Measurements from ENCODE around the gene KIAA0930. TPM values are rescaled to one million over a fixed set of nuclear protein-coding genes. Genes with fewer than 3 reads are reported as not detected.

Gene KIAA0930
- total RNA-seq, 1 donor from 2014 or later, result 93.1 TPM

GRCh38 chr22:45172881-45173585 is 67.7 kb downstream of the KIAA0930 start:
- no peak for DNase-seq (ENCODE audit: low spot score)

DNA sequence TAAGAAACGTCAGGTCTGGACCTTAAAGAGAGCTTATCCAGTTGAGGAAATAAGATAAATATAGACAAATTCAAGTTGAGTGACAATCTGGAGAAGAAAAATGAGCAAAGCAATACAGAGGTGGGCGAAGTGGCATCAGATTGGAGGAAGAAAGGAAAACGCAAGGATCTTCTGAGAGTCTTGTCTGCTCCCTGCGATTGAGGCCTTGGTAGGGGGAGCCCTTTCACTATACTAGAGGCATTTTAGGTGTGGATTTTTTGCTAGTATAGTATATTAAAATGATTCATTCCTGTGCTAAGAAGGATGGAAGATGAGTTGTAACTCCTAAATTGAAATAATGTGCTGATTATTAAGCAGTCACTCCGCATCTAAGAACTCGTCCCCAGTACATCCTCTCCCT is 68.9 kb downstream of the KIAA0930 start:
- no peak for DNase-seq (ENCODE audit: low spot score)

GRCh38 chr22:45169591-45170466 is 70.9 kb downstream of the KIAA0930 start:
- no peak for DNase-seq (ENCODE audit: low spot score)

DNA sequence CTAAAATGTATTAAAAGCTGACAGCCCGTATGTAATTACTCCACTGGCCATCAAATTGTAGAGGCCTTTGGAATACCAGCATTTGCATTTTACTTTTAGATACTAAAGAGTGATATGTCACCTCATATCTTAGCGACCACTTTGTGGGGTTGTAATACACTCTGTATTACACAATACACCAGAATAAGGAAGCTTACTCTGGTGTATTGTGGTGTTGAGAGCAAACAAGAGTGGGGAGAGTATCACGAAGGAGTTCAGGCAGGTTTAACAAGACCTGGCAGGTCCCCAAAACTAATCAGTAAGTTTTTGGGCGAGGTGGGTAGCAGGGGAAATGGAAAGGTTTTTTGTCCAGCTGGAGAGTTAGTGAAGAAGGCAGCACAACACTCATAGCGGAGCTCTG is 73.8 kb downstream of the KIAA0930 start:
- DNase-seq (ENCODE audit: low spot score), result no peak

DNA sequence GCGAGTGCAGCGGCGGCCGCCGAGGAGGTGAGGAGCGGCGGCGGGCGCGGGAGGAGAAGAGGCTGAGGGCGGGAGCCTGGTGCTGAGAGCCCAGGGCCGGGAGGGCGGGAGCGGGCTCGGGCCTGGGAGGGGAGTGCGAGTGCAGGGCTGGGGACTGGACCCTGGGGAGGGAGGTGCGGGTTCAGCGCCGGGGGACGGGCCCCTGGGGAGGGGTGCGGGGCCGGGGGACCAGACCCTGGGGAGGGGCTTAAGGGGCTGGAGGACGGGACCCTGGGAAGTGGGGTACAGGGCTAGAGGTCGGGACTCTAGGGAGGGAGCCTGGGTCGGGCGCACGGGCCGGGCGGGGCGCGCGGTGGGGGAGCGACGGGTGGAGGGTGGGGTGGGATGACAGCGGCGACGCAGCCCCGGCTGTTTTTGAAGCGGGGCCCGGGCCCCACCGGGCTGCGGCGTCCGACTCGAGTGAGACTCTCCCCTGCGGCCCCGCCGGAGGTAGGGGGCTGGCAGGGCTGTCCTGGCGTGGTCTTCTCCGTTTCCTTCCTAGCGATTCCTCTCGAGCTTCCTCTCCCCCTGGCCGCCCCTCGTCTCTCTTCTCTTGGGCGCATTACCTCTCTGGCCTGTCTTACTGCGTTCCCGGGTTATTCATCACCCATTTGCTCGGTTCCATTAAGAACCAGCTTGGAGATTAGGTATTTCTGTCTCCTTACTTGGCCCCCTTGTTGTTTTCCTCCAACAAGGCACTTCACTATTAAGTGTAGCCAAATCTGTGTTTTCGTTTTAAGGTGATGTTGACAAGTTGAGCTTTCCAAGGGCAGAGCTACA is 76.2 kb downstream of the KIAA0930 start:
- DNase-seq (ENCODE audit: low spot score), result no peak

DNA sequence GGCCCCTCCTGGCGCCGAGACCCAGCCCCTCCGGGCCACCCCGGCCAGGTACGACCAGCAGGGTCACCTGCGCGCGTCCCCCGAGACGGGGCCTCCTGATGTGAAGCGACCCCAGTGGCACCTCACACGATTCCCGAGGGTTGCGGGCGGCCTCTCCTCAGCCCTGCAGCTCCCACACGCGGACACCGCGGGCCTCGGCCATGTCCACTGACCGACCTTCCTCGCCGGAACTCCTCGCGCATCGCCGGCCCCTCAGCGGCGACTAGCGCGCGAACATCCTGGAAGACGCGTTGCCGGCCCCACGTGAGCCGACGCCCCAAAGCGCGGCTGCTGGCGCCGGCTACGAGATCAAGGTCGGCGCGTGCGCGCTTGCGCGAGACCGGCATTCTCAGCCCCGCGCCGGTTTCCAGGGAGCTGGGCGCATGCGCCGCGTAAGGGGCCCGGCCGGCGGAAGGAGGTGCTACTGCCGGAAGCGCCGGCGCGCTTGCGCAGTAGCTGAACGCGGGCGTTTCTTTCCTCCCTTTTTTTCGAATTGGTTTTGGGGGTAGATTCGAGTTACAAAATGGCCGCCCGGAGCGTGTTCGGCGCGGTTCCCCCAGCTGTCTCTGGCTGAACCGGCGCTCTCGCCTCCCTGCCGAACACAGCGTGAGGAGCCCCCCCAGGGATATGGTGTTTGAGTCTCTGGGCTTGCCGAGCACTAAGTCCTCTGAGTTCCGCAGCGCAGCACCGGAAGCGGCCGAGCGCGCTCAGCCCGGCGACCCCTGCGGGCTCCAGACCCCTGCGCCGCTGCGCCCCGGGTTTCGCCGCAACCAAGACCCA is 77.0 kb downstream of the KIAA0930 start, which contains the start of gene NUP50:
NUP50 (plus strand) TSS at position 475 of the 819 bp plus-strand sequence. CDS start 4,253 bp downstream, outside the sequence.
- peak; percentile 96 for DNase-seq (ENCODE audit: low spot score)

- peak; percentile 11 for DNase-seq (ENCODE audit: low spot score)
These were observed 77.6 kb downstream of the KIAA0930 start for GRCh38 chr22:45163099-45163450.

- no peak for DNase-seq (ENCODE audit: low spot score)
These were observed 78.2 kb downstream of the KIAA0930 start for GRCh38 chr22:45162531-45162930.

- peak; percentile 14 for DNase-seq (ENCODE audit: low spot score)
These were observed 80.8 kb downstream of the KIAA0930 start for GRCh38 chr22:45159652-45160462.

DNA sequence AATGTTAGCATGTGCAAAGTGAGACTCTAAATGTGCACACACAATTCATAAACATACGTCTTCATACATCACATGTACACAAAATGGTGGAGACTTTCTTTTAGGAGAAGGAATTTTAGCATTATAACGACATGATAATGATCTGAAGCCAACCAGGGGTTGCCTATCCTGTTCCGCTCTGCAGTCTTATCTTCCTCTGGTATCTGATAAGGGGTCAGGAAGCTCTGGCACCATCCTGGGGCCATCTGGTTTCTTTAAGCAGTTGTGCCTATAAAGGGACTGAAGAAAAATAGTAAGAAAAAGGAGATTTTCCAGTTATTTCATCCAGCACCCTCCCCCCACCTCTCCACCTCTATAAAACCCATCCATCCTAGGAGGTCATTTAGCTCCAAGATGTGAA is 82.8 kb downstream of the KIAA0930 start:
- no peak for DNase-seq (ENCODE audit: low spot score)

- DNase-seq (ENCODE audit: low spot score), result no peak
These were observed 85.4 kb downstream of the KIAA0930 start for GRCh38 chr22:45155050-45155840.

DNA sequence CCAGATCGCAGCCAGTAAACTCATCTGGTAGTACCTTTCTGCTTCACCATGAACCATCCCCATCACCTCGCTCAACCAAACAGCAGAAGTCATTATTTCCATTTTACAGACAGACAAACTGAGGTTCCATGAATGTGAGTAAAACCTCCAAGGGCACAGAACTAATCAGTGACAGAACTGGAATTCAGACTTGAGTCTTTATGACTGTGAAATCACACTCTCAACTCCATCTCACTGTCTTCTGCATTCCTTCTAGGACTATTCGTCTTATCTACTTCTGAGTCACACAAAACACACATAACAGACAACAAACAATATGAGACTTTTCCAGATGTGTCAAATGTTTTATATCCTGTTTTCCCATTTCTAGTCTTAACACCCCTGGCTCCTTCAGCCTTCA is 86.3 kb downstream of the KIAA0930 start:
- DNase-seq (ENCODE audit: low spot score), result no peak

DNA sequence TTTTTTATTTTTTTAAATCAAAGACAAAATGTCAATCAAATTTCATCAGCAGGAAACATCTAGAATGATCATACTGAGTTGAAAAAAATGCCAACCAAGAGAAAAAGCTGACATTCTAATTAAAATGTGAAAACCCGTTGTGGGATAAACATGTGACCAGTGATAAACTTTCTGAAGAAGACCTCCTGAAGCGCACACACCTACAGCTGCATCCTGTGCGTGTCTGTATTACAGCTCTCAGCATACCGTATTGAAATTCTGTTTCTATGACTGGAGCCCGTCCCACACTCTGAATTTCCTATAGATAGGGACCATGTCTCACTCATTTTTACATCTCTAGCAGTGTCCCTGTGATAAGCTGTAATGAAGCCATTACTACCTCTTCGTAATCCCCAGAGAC is 89.2 kb downstream of the KIAA0930 start:
- DNase-seq (ENCODE audit: low spot score), result no peak

GRCh38 chr22:45150139-45150538 is 90.6 kb downstream of the KIAA0930 start:
- DNase-seq (ENCODE audit: low spot score), result no peak

- no peak for DNase-seq (ENCODE audit: low spot score)
These were observed 91.0 kb downstream of the KIAA0930 start for GRCh38 chr22:45149671-45150070.

- DNase-seq (ENCODE audit: low spot score), result no peak
These were observed 95.8 kb downstream of the KIAA0930 start for GRCh38 chr22:45144916-45145315.

- no peak for DNase-seq (ENCODE audit: low spot score)
These were observed 98.3 kb downstream of the KIAA0930 start for GRCh38 chr22:45142376-45142775.
